HG03196 (cell line): ENCODE measurements around the gene CHD9.
"Not testable (repeated sequence)": the region's sequence is repeated elsewhere in the genome, so short reads cannot be mapped to it uniquely, and the experiment has no call there.

Source experiments
- ATAC-seq: cut with Tn5 transposase; IDR thresholded peaks from one replicate; pipeline ENCODE4 v1.9.1; 2021; ENCODE audit not compliant: unreplicated experiment

The CHD9 gene

DNA sequence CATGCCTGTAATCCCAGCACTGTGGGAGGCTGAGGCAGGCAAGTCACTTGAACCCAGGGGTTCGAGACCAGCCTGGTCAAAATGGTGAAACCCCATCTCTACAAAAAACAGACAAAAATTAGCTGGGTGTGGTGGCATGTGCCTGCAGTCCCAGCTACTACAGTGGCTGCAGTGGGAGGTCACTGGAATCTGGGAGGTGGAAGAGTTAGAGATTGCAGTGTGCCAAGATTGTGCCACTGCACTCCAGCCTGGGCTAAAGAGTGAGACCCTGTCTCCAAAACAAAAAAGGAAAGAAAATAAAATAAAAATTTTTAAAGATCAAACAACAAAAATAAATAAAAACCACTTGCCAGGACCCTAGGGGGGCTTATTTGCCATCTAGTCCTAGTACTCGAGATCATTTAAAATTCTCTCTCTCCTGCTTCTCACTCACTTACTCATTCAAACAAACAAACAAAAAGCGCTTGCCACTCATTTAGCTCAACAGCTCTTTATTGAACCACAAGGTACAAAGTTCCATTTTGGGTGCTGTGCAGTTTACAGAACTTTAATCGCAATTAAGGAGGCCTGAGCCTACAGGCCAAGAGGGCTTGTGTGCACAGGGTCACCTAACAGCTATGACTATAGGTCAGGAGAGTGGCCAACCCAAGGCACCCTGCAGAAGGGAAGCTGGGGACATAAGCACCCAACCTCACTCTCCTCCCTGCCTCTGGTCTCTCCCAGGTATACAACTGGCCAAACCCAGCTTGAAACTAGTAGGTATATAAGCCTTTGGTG is 6.5 kb upstream of the CHD9 start:
- no peak for ATAC-seq

GRCh38 chr16:53051255-53051654 is 3.5 kb upstream of the CHD9 start:
- ATAC-seq = not testable (repeated sequence)

DNA sequence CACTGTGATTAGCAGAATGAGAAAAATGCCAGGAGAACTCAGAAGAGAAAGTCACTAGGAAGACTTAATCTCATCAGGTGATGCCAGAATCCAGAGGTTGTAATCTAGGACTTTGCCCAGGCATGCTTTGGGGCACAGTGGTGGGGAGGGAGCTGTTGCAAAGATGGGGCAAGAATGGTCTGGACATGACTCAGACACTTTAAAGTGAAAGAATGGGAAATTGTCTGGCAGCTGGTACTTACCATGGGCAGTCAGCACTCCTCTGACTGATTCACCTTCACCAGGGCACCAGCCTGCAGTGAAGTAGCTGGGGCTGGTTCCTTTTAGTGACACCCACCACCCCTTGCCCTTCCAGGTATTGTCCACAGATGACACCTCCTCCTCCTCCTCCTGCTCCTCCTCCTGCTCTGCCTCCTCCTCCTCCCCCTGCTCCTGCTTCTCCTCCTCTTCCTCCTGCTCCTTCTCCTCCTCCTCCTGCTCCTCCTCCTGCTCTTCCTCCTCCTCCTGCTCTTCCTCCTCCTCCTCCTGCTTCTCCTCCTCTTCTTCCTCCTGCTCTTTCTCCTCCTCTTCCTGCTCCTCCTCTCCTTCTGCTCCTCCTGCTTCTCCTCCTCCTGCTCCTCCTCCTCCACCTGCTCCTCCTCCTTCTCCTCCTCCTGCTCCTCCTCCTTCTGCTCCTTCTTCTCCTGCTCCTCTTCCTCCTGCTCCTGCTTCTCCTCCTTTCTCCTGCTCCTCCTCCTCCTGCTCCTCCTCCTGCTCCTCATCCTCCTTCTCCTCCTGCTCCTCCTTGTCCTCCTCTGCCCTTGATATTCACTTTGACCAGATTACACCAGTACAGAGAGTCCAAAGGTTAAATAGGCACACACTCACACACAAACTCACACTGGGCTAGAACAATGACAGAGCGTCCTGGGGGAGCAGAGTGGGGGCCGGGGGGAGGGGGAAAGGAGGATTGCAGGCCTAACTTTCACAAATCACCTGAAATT is 2.0 kb upstream of the CHD9 start, which contains the start of gene CHD9NB:
CHD9NB (minus strand) TSS at position 379 of the 983 bp plus-strand sequence. CDS start 8,739 bp downstream, outside the sequence.
- no peak for ATAC-seq

DNA sequence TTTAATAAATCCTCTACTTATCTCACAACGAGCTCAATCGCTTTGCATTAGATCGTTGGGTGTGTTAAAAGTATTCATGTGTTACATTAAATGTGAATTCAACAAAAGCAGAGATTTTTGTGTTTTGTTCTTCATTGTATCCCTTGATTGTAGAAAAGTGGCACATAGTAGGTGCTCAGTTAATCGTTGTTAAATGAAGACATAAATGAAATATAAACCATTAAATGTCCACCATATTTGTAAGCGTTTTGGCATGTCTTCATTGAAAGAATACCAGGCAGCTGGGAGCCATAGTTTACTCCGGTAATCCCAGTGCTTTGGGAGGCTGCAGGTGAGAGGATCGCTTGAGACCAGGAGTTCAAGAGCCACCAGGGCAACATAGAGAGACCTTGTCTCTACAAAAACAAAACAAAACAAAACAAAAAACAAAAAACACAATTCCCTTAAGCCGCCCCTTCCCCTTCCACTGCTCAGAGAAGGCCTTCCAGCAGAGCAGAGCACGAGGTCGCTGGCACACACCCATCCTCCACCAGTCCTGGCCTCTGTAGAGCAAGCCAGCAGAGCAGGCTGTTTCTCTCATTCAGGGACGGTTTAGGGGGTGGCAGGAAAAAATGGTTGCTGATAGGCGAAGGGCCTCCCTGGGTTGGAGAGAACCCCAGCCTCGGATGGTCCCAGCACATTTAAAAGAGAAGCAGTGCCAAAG is 673 bp upstream of the CHD9 start:
- peak; percentile 22 for ATAC-seq

DNA sequence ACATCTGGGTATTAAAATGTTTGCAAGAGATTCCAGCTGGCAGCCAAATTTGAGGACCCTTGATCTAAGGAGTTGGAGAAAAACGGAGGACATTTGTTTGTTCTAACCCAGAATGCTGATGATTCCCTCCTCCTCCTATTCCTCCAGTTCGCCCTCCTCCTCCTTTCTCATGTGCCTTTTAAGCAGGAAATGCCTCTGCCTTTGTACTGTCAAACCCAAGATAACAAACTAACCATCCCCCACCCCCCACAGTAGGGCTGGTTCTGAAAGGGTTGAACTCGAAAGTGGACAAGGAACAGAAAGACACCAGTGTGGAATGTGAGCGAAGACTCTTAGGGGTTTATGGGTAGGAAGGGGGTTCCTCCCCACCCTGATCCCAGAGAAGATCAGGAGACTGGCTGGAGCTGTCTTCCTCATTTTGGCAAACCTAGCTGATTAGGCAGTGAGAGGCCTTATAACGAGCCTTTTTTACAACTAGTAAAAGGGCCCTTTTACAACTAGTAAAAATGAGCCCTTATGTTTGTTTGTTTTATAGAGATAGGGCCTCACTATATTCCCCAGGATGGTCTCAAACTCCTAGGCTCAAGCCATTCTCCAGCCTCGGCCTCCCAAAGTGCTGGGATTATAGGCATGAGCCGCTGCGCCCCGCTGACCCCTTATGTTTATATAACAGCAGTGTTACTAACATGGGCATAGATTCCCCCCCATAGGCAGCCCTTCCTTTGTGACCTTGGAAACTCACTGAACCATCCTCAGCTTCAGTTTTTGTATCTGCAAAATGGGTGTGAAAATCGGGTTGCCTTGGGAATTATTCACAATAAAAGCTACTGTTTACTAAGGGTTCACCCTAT is 975 bp downstream of the CHD9 start:
- no peak for ATAC-seq

DNA sequence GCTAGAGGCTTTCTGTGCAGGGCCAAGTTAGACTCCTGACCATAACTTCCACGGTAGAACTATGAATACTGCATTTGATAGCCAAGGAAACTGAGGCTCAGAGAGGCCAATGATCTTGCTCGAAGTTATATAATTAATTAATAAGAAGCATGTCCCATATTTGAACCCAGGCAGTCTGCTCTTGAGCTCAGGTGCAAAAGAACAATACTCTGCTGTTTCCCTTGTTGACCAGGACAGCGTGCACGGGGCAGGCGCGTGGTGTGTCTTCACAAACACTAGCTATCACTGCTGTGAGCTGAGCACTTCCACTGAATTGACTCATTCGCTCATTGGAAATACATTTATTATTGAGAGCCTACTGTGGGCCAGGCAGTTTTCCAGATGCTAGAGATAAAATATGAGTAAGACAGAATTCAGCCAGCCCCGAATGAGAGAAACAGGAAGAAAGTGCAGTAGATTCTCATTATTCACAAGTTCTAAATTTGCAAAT is 1.6 kb downstream of the CHD9 start:
- no peak for ATAC-seq

GRCh38 chr16:53057658-53058057 is 2.9 kb downstream of the CHD9 start:
- no peak for ATAC-seq

- ATAC-seq = no peak
Observed at GRCh38 chr16:53058441-53058840, 3.6 kb downstream of the CHD9 start.

DNA sequence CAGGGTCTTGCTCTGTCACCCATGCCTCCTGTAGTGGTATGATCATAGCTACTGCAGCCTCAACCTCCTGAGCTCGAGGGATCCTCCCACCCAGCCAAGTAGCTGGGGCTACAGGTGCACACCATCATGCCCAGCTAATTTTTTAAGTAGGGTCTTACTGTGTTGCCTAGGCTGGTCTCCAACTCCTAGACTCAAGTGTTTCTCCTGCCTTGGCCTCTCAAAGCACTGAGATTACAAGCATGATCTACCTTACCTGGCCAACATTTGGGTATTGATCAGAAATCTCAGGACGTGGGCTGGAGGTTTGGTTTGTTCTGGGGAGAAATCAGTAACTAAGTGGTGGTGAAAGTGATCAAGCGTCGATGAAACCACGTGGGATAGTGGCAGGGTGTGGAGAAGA is 4.1 kb downstream of the CHD9 start:
- no peak for ATAC-seq

DNA sequence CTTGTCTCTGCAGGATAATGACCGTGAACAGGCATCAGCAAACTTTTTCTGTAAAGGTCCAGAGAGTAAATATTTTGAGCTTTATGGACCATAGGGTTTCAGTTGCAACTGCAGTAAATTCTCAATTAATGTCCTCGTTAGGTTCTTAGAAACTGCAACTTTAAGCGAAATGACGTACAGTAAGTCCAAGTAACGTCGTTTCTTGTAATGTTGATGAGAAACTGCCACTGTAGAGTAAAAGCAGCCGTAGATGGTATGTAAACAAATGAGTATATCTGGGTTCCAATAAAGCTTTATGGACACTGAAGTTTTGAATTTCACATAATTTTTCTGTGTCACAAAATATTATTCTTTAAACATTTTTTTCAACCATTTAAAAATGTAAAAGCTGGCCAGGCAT is 4.9 kb downstream of the CHD9 start:
- ATAC-seq = no peak

- ATAC-seq = peak; percentile 11
Observed at GRCh38 chr16:53061256-53061655, 6.5 kb downstream of the CHD9 start.

DNA sequence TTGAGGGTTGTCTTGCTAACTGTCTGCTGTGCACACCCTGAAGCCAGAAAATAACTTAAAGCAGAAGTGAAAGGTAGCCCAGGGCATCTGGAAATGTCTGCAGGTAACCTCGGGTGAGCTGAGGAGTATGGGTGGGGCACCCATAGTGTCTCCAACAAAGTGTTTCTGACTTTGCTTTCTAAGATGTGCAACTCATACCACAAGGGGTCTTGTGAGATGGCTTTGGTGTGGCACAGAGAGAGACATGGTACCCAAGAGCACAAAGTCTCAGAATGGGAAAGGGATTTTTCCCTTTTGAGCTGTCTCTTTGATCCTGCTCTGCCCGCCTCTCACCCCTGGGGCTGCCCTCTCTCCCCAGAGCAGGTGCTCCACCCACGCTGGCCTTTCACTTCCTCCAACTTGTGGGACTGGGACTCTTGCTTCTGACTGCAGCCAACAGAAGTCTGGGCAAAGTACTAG is 6.9 kb downstream of the CHD9 start:
- peak; percentile 77 for ATAC-seq

GRCh38 chr16:53064081-53064578 is 9.3 kb downstream of the CHD9 start:
- no peak for ATAC-seq

- no peak for ATAC-seq
Observed at GRCh38 chr16:53065461-53066061, 10.8 kb downstream of the CHD9 start.

DNA sequence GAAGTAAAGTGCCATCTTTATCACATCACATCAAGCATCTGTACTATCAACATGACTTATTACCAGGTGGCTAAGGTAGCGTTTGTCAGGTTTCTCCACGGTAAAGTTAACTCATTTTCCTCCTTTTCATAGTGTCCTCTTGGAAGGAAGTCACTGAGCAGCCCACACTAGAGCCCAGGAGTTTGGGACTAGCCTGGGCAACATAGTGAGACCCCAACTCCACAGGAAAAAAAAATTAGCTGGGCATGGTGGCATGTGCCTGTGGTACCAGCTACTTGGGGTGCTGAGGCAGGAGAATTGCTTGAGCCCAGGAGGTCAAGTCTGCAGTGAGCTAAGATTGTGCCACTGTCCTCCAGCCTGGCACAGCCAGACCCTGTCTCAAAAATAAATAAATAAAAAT is 12.9 kb downstream of the CHD9 start:
- ATAC-seq = no peak

GRCh38 chr16:53068423-53068833 is 13.6 kb downstream of the CHD9 start:
- ATAC-seq = peak; percentile 56

DNA sequence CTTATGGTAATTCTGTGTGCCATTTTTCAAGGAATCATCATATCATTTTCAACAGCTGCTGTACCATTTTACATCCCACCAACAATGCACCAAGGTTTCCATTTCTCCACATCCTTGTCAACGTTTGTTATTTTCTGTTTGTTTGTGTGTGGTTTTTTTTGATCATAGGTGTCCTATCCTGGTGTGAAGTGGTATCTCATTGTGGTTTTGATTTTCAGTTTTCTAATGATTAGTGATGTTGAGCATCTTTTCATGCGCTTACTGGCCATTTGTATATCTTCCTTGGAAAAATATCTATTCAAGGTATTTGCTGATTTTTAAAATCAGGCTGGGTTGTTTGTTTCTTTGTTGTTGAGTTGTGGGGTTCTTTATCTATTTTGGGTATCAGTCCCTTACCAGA is 15.0 kb downstream of the CHD9 start:
- ATAC-seq = no peak

- ATAC-seq = peak; percentile 38
Observed at GRCh38 chr16:53071748-53072301, 17.0 kb downstream of the CHD9 start.

DNA sequence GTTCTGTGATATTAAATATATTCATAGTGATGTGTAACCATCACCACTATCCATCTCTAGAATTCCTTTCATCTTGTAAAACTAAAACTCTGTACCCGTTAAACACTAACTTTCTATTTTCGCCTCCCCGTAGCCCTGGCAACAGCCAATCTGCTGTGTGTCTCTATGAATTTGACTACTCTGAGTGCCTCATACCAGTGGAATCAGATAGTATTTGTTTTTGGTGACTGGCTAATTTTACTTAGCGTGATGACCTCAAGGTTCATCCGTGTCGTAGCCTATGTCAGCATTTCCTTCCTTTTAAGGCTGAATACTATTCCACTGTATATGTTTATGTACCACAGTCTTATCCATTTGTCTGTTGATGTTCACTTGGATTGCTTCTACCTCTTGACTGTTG is 18.2 kb downstream of the CHD9 start:
- ATAC-seq = no peak
